ENCODE measurements around the gene NMRAL1.

Gene NMRAL1

DNA sequence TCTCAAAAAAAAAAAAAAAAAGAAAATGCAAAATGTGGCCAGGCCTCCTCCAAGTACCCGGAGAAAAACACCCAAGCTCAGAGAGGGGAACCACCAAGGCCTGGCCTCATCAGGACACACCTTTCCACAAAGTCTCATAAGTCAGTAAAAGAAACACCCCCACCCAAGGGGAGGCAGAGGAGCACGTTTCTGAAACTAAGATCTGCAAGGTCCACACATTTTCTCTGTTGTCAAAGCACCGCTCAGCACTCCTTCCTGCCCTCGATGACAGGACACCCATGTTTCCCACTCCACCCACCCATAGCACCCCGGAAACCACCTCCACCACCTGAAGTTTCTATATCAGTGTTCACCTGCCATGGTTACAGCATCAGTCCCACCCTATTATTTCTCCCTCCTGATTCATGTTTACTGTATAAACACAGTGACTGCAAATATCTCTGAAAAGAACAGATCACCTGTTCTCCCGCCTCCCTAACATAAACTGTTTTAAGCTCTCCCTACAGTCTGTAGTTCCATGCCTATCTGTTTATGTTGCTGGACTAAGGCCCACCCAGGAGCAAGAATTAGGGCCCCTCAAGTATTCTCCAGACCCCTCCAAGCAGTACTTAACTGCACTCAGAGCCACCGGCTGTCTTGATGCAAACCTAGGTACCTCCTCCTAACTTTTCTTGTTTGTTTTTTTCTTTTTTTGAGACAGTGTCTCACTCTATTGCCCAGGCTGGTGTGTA is 60.1 kb downstream of the NMRAL1 start (continued):
- no peak for TF ChIP-seq ZFP3 (CRISPR knock-in tag; IDR thresholded peaks at IDR 0.05)
- no peak for TF ChIP-seq ESRRG (CRISPR knock-in tag; IDR thresholded peaks at IDR 0.05)
- TF ChIP-seq ZNF8 (CRISPR knock-in tag; IDR thresholded peaks at IDR 0.05) = no peak
- no peak for TF ChIP-seq ARNTL (CRISPR knock-in tag; IDR thresholded peaks at IDR 0.05; ENCODE audit: borderline replicate concordance, low read depth)
- no peak for TF ChIP-seq SNAI2 (CRISPR knock-in tag; IDR thresholded peaks at IDR 0.05)

- TF ChIP-seq ARNTL (CRISPR knock-in tag; IDR thresholded peaks at IDR 0.05; ENCODE audit: borderline replicate concordance, low read depth) = no peak
- no peak for TF ChIP-seq ZFP30 (CRISPR knock-in tag; IDR thresholded peaks at IDR 0.05)
- TF ChIP-seq ZFP3 (CRISPR knock-in tag; IDR thresholded peaks at IDR 0.05) = no peak
- no peak for ATAC-seq
These were observed 61.6 kb downstream of the NMRAL1 start for GRCh38 chr16:4412854-4413253.

GRCh38 chr16:4412159-4412558 is 62.3 kb downstream of the NMRAL1 start:
- no peak for ATAC-seq

More at GRCh38 chr16:4412159-4412558, 62.3 kb downstream of the NMRAL1 start:
- TF ChIP-seq ESRRG (CRISPR knock-in tag; IDR thresholded peaks at IDR 0.05) (no peak), OSR1 (CRISPR knock-in tag; IDR thresholded peaks at IDR 0.05) (no peak), RARB (CRISPR knock-in tag; IDR thresholded peaks at IDR 0.05) (no peak), CREB5 (CRISPR knock-in tag; IDR thresholded peaks at IDR 0.05; ENCODE audit: low read depth) (no peak), ZNF70 (CRISPR knock-in tag; IDR thresholded peaks at IDR 0.05) (no peak), TOX (CRISPR knock-in tag; IDR thresholded peaks at IDR 0.05; ENCODE audit: borderline replicate concordance) (no peak), ARNTL (CRISPR knock-in tag; IDR thresholded peaks at IDR 0.05; ENCODE audit: borderline replicate concordance, low read depth) (no peak), TSHZ2 (CRISPR knock-in tag; IDR thresholded peaks at IDR 0.05) (no peak), ZFP3 (CRISPR knock-in tag; IDR thresholded peaks at IDR 0.05) (no peak), TCF4 (CRISPR knock-in tag; IDR thresholded peaks at IDR 0.05; ENCODE audit: borderline replicate concordance) (no peak)
- TF ChIP-seq, protein P1, sequence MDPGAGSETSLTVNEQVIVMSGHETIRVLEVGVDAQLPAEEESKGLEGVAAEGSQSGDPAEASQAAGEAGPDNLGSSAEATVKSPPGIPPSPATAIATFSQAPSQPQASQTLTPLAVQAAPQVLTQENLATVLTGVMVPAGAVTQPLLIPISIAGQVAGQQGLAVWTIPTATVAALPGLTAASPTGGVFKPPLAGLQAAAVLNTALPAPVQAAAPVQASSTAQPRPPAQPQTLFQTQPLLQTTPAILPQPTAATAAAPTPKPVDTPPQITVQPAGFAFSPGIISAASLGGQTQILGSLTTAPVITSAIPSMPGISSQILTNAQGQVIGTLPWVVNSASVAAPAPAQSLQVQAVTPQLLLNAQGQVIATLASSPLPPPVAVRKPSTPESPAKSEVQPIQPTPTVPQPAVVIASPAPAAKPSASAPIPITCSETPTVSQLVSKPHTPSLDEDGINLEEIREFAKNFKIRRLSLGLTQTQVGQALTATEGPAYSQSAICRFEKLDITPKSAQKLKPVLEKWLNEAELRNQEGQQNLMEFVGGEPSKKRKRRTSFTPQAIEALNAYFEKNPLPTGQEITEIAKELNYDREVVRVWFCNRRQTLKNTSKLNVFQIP (CRISPR knock-in tag; IDR thresholded peaks at IDR 0.05; ENCODE audit: borderline replicate concordance, low read depth) = no peak
